Inferior parietal cortex (tissue), 1 donor: ENCODE data around the gene PDX1.

Experiments used
- DNase-seq: peaks from one replicate; pipeline ENCODE4 v3.0.0-alpha.2; 2016; ENCODE audit errors: extremely low spot score

Gene PDX1

GRCh38 chr13:27970382-27971235 lies 50.8 kb downstream of the PDX1 start:
- DNase-seq = no peak

GRCh38 chr13:27971236-27971645 lies 51.4 kb downstream of the PDX1 start:
- DNase-seq = no peak

GRCh38 chr13:27971776-27972477 lies 52.1 kb downstream of the PDX1 start:
- no peak for DNase-seq

- DNase-seq = no peak
Observed at GRCh38 chr13:27972478-27972820, 52.6 kb downstream of the PDX1 start.

GRCh38 chr13:27973291-27973690 lies 53.5 kb downstream of the PDX1 start:
- no peak for DNase-seq

- no peak for DNase-seq
Observed at GRCh38 chr13:27973961-27974662, 54.3 kb downstream of the PDX1 start.
